A549 treated with Mapracorat at 1 μM for 4 hours (cell line): Measurements from ENCODE around the gene RAB39A. TPM values are rescaled to one million over a fixed set of nuclear protein-coding genes. Genes with fewer than 3 reads are reported as not detected.

ENCODE experiments used
- total RNA-seq: library from RNA; stranded (reverse); fragments of 200-300 nt; extraction: Qiagen RNA extraction; gene quantifications from 5 replicates; pipeline ENCODE4 v1.2.3, GENCODE V29; 2022

Gene RAB39A
- total RNA-seq: 0.28 to 0.62 TPM (median 0.42 TPM) in 5 replicates

DNA sequence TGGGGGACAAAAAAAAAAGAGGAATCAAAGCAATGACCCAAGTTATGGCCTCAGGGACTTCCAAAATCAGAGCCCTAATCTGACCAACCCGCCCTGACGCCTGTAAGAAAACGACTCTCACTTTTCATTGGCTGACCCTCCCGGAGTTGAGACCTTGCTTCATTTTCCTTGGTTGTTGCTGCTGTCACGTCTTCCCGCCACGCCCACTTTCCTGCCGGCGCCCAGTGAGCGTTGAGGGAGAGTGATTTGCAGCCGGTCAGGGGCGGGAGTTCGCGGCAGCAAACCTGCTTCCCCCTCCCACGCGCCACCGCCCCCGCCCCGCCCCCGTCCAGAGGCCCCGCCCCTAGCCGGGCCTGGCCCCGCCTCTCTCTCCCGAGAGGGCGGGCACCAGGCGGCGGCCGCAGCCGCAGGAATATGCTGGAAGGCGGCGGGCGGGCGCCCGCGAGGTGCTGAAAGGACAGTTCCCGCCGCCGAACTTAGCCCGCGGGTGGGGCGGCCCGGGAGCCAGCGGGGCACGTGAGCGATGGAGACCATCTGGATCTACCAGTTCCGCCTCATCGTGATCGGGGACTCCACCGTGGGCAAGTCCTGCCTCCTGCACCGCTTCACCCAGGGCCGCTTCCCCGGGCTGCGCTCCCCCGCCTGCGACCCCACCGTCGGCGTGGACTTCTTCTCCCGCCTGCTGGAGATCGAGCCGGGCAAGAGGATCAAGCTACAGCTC, at the start of gene RAB39A:
Gene RAB39A (plus strand): TSS at position 403 of the 721 bp plus-strand sequence. CDS start 121 bp downstream, at position 524.

DNA sequence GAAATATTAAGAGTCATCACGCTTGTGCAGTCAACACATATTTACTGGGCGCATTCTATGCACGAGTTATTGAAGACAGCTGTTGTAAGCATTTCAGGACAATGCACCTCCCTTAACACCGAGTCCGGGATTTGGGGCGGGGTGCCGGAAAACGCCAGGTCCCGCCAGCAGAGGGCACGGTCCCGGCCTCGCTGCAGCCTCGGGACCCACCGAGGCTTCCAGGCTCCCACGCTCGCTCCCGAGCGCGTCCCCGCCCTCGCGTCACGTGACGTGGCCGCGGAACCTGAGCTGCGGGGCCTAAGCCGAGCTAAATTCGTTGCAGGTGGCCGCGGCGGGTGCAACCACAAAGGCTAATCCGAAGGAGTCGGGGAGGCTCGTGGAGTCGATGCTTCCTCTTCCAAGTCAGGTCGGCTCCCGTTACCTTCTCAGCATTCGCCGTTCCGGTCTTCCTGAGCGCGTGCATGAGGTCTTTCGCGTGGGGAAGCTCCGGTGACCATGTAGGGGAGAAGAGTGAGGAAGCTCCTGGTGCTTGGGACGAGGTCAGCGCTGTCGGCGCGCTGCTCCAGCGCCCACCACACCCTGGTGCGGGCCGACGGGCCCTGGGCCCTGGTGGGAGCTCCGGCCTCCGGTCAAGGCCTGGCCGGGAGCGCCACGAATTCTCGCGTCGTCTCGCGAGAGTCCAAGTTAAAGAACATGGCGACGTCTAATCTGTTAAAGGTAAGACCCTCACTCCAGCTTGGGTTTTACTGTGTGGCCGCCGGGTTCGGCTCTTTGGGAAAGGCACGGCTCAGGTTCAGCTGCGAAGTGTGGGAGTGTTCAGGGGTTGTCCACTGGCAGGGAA, 80.6 kb downstream of the RAB39A start, which contains the start of gene CUL5:
Gene CUL5 (plus strand): TSS at position 243 of the 841 bp plus-strand sequence. CDS start 451 bp downstream, at position 694.

Other genes with a start within 250 kb of the RAB39A start
- 1.1 to 2.9 TPM (median 1.4 TPM) in 5 replicates for gene SLN, start 216.4 kb upstream of the RAB39A start, total RNA-seq
- gene SLC35F2, start 69.7 kb upstream of the RAB39A start, total RNA-seq: 39.6 to 48.7 TPM (median 41.6 TPM) in 5 replicates
- 6.9 to 11.7 TPM (median 10.1 TPM) in 5 replicates for gene CUL5, start 80.5 kb downstream of the RAB39A start, total RNA-seq
- 60.6 to 81.1 TPM (median 65.3 TPM) in 5 replicates for gene ACAT1, start 193.1 kb downstream of the RAB39A start, total RNA-seq